ENCODE measurements around the gene ZNF80. TPM values are rescaled to one million over a fixed set of nuclear protein-coding genes. Genes with fewer than 3 reads are reported as not detected.
"Not testable (repeated sequence)": the region's sequence is repeated elsewhere in the genome, so short reads cannot be mapped to it uniquely, and the experiment has no call there.

Gene ZNF80
- total and polyA plus RNA-seq, 2 of the 8 experiments (the other 6 are each of a cell fraction or from before 2014, with no cell fraction given), result not detected

GRCh38 chr3:114238146-114238785 is 888 bp upstream of the ZNF80 start:
- H3K56ac ChIP-seq (replicated peaks; ENCODE audit: insufficient read length, low read depth, low read length); H4K8ac ChIP-seq (ENCODE audit: extremely low read depth, insufficient read depth, low read length); H3K4me1 ChIP-seq (replicated peaks in 1 of 4; ENCODE audit: control insufficient read depth in 3 of 4, insufficient read depth in 4 of 4, low read length in 3 of 4); H4K5ac ChIP-seq (ENCODE audit: insufficient read length, low read depth, low read length); H3K36me3 ChIP-seq (ENCODE audit: control insufficient read depth in 2 of 4, insufficient read depth in 4 of 4, low read length in 3 of 4); H3K4ac ChIP-seq (replicated peaks; ENCODE audit: insufficient read length, low read depth, low read length); CTCF ChIA-PET (ENCODE audit: partially characterized antibody); H4K91ac ChIP-seq (replicated peaks; ENCODE audit: insufficient read length, low read length); FAIRE-seq; H3K79me2 ChIP-seq (ENCODE audit: control insufficient read depth in 1 of 2, insufficient read depth in 2 of 2, low read length in 2 of 2); H3K4me3 ChIP-seq (ENCODE audit: extremely low read depth in 1 of 4, insufficient read depth in 2 of 4, low read depth in 3 of 4, low read length in 4 of 4); H2BK20ac ChIP-seq (ENCODE audit: low read length); H3K27me3 ChIP-seq (replicated peaks in 1 of 4; ENCODE audit: control insufficient read depth in 3 of 4, extremely low read depth in 1 of 4, insufficient read depth in 3 of 4, low read length in 3 of 4); H3K4me2 ChIP-seq (ENCODE audit: insufficient read depth in 1 of 2, low read depth in 2 of 2, low read length in 2 of 2); H4K20me1 ChIP-seq (replicated peaks in 1 of 2; ENCODE audit: control insufficient read depth in 1 of 2, insufficient read depth in 2 of 2, low read length in 2 of 2); H3K14ac ChIP-seq (ENCODE audit: insufficient read length); H2AFZ ChIP-seq (ENCODE audit: low read length); H3K9ac ChIP-seq (replicated peaks in 1 of 4; ENCODE audit: extremely low read depth in 1 of 4, low read depth in 3 of 4, low read length in 3 of 4); H3K18ac ChIP-seq (ENCODE audit: extremely low read depth, low read length); H2BK12ac ChIP-seq (ENCODE audit: low read depth, low read length); H3K23me2 ChIP-seq (ENCODE audit: low read depth, low read length); H2BK15ac ChIP-seq (ENCODE audit: low read length); H2AK5ac ChIP-seq (ENCODE audit: low read depth, low read length); H2BK120ac ChIP-seq (replicated peaks; ENCODE audit: low read depth, low read length); H3K79me1 ChIP-seq (ENCODE audit: low read depth, low read length); H2BK5ac ChIP-seq (ENCODE audit: low read depth, low read length); H3K27ac ChIP-seq (ENCODE audit: low read depth, low read length); DNase-seq (ENCODE audit: low read depth in 1 of 2, low spot score in 2 of 2); H3K23ac ChIP-seq (ENCODE audit: insufficient read length); H3K9me3 ChIP-seq (ENCODE audit: insufficient read depth in 2 of 2, low read depth in 1 of 2, low read length in 1 of 2); POLR2A ChIA-PET (ENCODE audit: partially characterized antibody): not testable (repeated sequence)
- WGBS, 2 experiments (ENCODE audit: extremely low coverage in 1 of 2, insufficient coverage in 1 of 2, insufficient read length in 1 of 2, insufficient replicate concordance in 2 of 2, low coverage in 1 of 2, low lambda C conversion rate in 2 of 2, missing lambda C conversion rate in 1 of 2), result 92% methylated on average over 17 of the region's 34 CpGs; no CpG with 5 or more reads in 1 of the 2 experiments
